WTC11 (cell line): ENCODE measurements around the gene CNDP1. TPM values are rescaled to one million over a fixed set of nuclear protein-coding genes. Genes with fewer than 3 reads are reported as not detected.

ENCODE experiments used
- ATAC-seq: fragments of 200-7000 bp; cut with Tn5 transposase; 2 replicates; pipeline ENCODE4 v1.10.0; 2021; ENCODE audit warnings: mild to moderate bottlenecking, moderate library complexity
- CTCF ChIA-PET: fragments of 300-600 bp; sonication (Branson Sonifier 250); formaldehyde crosslinking; loops from one replicate; lab custom pipeline; 2021; ENCODE audit warnings: antibody characterized with exemption; lab: Charles Lee
- POLR2A ChIA-PET: fragments of 350-600 bp; sonication (Branson Sonifier 250); formaldehyde crosslinking; loops from one replicate; lab custom pipeline; 2021; ENCODE audit warnings: antibody characterized with exemption; lab: Charles Lee
- DNase-seq: peaks from one replicate; pipeline ENCODE4 v3.0.0; 2021; ENCODE audit warnings: low spot score
- H3K27ac Mint-ChIP-seq: 2 replicates; pipeline ENCODE4 v1.8.0; 2021; ENCODE audit warnings: mixed read lengths
- H3K27me3 Mint-ChIP-seq: 2 replicates; pipeline ENCODE4 v1.8.0; 2021; ENCODE audit warnings: low read depth, mild to moderate bottlenecking, moderate library complexity, mixed read lengths
- H3K36me3 Mint-ChIP-seq: 2 replicates; pipeline ENCODE4 v1.8.0; 2021; ENCODE audit warnings: mixed read lengths
- H3K4me1 Mint-ChIP-seq: 2 replicates; pipeline ENCODE4 v1.8.0; 2022; ENCODE audit warnings: mixed read lengths
- H3K4me3 Mint-ChIP-seq: 2 replicates; pipeline ENCODE4 v1.8.0; 2021; ENCODE audit warnings: mild to moderate bottlenecking, moderate library complexity, mixed read lengths
- H3K9me3 Mint-ChIP-seq: 2 replicates; pipeline ENCODE4 v1.8.0; 2021; ENCODE audit warnings: mixed read lengths
- E2F4 ChIP-seq: sonication (generic); formaldehyde crosslinking; IDR thresholded peaks from 2 replicates; pipeline ENCODE4 v1.8.1; 2022; ENCODE audit warnings: low read depth, mild to moderate bottlenecking, moderate library complexity, missing genetic modification reagents, borderline replicate concordance
- EMX1 ChIP-seq: fragments of 250-450 bp; sonication (Bioruptor Pico); IDR thresholded peaks from 2 replicates; pipeline ENCODE4 v1.8.0; 2021; ENCODE audit warnings: mild to moderate bottlenecking
- GTF2I ChIP-seq: fragments of 250-450 bp; sonication (Bioruptor Pico); conservative IDR thresholded peaks from 2 replicates; pipeline ENCODE4 v1.4.0; 2021; ENCODE audit warnings: mild to moderate bottlenecking
- HMGA2 ChIP-seq: fragments of 250-450 bp; sonication (Bioruptor Pico); IDR thresholded peaks from 2 replicates; pipeline ENCODE4 v1.4.0; 2021; ENCODE audit warnings: mild to moderate bottlenecking, moderate library complexity
- IRF2 ChIP-seq: sonication (generic); formaldehyde crosslinking; IDR thresholded peaks from 2 replicates; pipeline ENCODE4 v1.8.0; 2022; ENCODE audit warnings: low read depth, missing genetic modification reagents, borderline replicate concordance
- JAZF1 ChIP-seq: fragments of 250-450 bp; sonication (Bioruptor Pico); IDR thresholded peaks from 2 replicates; pipeline ENCODE4 v1.9.0; 2021; ENCODE audit warnings: moderate library complexity, mild to moderate bottlenecking, inconsistent platforms
- MAX ChIP-seq: sonication (generic); formaldehyde crosslinking; IDR thresholded peaks from 2 replicates; pipeline ENCODE4 v1.8.0; 2022; ENCODE audit warnings: mild to moderate bottlenecking, missing genetic modification reagents
- NFATC4 ChIP-seq: fragments of 250-450 bp; sonication (Bioruptor Pico); IDR thresholded peaks from 2 replicates; pipeline ENCODE4 v1.9.0; 2021; ENCODE audit warnings: mild to moderate bottlenecking
- NR1H2 ChIP-seq: sonication (generic); formaldehyde crosslinking; IDR thresholded peaks from 2 replicates; pipeline ENCODE4 v1.9.0; 2021; ENCODE audit warnings: mild to moderate bottlenecking, moderate library complexity, missing genetic modification reagents
- RELA ChIP-seq: sonication (generic); formaldehyde crosslinking; IDR thresholded peaks from 2 replicates; pipeline ENCODE4 v1.8.1; 2022; ENCODE audit warnings: missing genetic modification reagents, mild to moderate bottlenecking, borderline replicate concordance
- ZBTB21 ChIP-seq: sonication (generic); formaldehyde crosslinking; IDR thresholded peaks from 2 replicates; pipeline ENCODE4 v1.8.1; 2023; ENCODE audit warnings: mild to moderate bottlenecking, missing genetic modification reagents, borderline replicate concordance
- ZNF671 ChIP-seq: fragments of 250-450 bp; sonication (Bioruptor Pico); IDR thresholded peaks from 2 replicates; pipeline ENCODE4 v1.8.0; 2021; ENCODE audit warnings: mild to moderate bottlenecking
- total RNA-seq: library from RNA; stranded (reverse); gene quantifications from 3 replicates; pipeline ENCODE4 v1.2.3, GENCODE V29; 2021
- TF ChIP-seq, protein P1 (sequence below): sonication (generic); formaldehyde crosslinking; IDR thresholded peaks from 2 replicates; pipeline ENCODE4 v1.8.1; 2022; ENCODE audit warnings: mild to moderate bottlenecking, moderate library complexity, missing genetic modification reagents
- TF ChIP-seq, protein P2 (sequence below): sonication (generic); formaldehyde crosslinking; IDR thresholded peaks from 2 replicates; pipeline ENCODE4 v1.8.0; 2023; ENCODE audit warnings: missing genetic modification reagents, mild to moderate bottlenecking, borderline replicate concordance
- TF ChIP-seq, protein P3 (sequence below): sonication (generic); formaldehyde crosslinking; IDR thresholded peaks from 2 replicates; pipeline ENCODE4 v1.8.0; 2022; ENCODE audit warnings: mild to moderate bottlenecking, missing genetic modification reagents
- TF ChIP-seq, protein P4 (sequence below): fragments of 250-450 bp; sonication (Bioruptor Pico); IDR thresholded peaks from 2 replicates; pipeline ENCODE4 v1.9.0; 2021; ENCODE audit warnings: mild to moderate bottlenecking
- TF ChIP-seq, protein P5 (sequence below): sonication (generic); formaldehyde crosslinking; IDR thresholded peaks from 2 replicates; pipeline ENCODE4 v1.8.1; 2023; ENCODE audit warnings: mild to moderate bottlenecking, missing genetic modification reagents
- TF ChIP-seq, protein P6 (sequence below): sonication (generic); formaldehyde crosslinking; conservative IDR thresholded peaks from 2 replicates; pipeline ENCODE4 v1.8.1; 2023; ENCODE audit warnings: mild to moderate bottlenecking, low read depth, missing genetic modification reagents, moderate library complexity

Gene CNDP1
- total RNA-seq, 1 experiment from 2014 or later = 0.28 TPM

- TF ChIP-seq, protein P1, sequence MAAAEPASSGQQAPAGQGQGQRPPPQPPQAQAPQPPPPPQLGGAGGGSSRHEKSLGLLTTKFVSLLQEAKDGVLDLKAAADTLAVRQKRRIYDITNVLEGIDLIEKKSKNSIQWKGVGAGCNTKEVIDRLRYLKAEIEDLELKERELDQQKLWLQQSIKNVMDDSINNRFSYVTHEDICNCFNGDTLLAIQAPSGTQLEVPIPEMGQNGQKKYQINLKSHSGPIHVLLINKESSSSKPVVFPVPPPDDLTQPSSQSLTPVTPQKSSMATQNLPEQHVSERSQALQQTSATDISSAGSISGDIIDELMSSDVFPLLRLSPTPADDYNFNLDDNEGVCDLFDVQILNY = no peak
- TF ChIP-seq, protein P2, sequence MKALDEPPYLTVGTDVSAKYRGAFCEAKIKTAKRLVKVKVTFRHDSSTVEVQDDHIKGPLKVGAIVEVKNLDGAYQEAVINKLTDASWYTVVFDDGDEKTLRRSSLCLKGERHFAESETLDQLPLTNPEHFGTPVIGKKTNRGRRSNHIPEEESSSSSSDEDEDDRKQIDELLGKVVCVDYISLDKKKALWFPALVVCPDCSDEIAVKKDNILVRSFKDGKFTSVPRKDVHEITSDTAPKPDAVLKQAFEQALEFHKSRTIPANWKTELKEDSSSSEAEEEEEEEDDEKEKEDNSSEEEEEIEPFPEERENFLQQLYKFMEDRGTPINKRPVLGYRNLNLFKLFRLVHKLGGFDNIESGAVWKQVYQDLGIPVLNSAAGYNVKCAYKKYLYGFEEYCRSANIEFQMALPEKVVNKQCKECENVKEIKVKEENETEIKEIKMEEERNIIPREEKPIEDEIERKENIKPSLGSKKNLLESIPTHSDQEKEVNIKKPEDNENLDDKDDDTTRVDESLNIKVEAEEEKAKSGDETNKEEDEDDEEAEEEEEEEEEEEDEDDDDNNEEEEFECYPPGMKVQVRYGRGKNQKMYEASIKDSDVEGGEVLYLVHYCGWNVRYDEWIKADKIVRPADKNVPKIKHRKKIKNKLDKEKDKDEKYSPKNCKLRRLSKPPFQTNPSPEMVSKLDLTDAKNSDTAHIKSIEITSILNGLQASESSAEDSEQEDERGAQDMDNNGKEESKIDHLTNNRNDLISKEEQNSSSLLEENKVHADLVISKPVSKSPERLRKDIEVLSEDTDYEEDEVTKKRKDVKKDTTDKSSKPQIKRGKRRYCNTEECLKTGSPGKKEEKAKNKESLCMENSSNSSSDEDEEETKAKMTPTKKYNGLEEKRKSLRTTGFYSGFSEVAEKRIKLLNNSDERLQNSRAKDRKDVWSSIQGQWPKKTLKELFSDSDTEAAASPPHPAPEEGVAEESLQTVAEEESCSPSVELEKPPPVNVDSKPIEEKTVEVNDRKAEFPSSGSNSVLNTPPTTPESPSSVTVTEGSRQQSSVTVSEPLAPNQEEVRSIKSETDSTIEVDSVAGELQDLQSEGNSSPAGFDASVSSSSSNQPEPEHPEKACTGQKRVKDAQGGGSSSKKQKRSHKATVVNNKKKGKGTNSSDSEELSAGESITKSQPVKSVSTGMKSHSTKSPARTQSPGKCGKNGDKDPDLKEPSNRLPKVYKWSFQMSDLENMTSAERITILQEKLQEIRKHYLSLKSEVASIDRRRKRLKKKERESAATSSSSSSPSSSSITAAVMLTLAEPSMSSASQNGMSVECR (CRISPR knock-in tag) = no peak
- TF ChIP-seq NR1H2 (CRISPR knock-in tag) = no peak
Observed at GRCh38 chr18:74517236-74517630, 17.1 kb upstream of the CNDP1 start (continued).

- Mint-ChIP-seq H3K27ac (no peak overlapping the region), H3K4me1 (0 out of 2 replicates have a peak, but pooled peaks cover 2% of the 10 kb centered on the region), H3K4me3 (no peak overlapping the region), H3K36me3 (peaks cover 77% of the 10 kb centered on the region), H3K9me3 (peaks cover 20% of the 10 kb centered on the region), H3K27me3 (no peaks in the 10 kb centered on the region)
- DNase-seq = no peak
- ATAC-seq = no peak
- TF ChIP-seq EMX1 (CRISPR knock-in tag) (no peak), ZNF671 (no peak), NFATC4 (no peak), HMGA2 (no peak), IRF2 (CRISPR knock-in tag) (no peak), ZBTB21 (no peak), RELA (CRISPR knock-in tag) (no peak), E2F4 (CRISPR knock-in tag) (no peak), GTF2I (no peak), MAX (no peak), JAZF1 (CRISPR knock-in tag) (no peak)
- TF ChIP-seq, protein P3, sequence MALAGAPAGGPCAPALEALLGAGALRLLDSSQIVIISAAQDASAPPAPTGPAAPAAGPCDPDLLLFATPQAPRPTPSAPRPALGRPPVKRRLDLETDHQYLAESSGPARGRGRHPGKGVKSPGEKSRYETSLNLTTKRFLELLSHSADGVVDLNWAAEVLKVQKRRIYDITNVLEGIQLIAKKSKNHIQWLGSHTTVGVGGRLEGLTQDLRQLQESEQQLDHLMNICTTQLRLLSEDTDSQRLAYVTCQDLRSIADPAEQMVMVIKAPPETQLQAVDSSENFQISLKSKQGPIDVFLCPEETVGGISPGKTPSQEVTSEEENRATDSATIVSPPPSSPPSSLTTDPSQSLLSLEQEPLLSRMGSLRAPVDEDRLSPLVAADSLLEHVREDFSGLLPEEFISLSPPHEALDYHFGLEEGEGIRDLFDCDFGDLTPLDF (CRISPR knock-in tag) = no peak
- TF ChIP-seq, protein P4, sequence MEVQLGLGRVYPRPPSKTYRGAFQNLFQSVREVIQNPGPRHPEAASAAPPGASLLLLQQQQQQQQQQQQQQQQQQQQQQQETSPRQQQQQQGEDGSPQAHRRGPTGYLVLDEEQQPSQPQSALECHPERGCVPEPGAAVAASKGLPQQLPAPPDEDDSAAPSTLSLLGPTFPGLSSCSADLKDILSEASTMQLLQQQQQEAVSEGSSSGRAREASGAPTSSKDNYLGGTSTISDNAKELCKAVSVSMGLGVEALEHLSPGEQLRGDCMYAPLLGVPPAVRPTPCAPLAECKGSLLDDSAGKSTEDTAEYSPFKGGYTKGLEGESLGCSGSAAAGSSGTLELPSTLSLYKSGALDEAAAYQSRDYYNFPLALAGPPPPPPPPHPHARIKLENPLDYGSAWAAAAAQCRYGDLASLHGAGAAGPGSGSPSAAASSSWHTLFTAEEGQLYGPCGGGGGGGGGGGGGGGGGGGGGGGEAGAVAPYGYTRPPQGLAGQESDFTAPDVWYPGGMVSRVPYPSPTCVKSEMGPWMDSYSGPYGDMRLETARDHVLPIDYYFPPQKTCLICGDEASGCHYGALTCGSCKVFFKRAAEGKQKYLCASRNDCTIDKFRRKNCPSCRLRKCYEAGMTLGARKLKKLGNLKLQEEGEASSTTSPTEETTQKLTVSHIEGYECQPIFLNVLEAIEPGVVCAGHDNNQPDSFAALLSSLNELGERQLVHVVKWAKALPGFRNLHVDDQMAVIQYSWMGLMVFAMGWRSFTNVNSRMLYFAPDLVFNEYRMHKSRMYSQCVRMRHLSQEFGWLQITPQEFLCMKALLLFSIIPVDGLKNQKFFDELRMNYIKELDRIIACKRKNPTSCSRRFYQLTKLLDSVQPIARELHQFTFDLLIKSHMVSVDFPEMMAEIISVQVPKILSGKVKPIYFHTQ (CRISPR knock-in tag) = no peak
- TF ChIP-seq, protein P5, sequence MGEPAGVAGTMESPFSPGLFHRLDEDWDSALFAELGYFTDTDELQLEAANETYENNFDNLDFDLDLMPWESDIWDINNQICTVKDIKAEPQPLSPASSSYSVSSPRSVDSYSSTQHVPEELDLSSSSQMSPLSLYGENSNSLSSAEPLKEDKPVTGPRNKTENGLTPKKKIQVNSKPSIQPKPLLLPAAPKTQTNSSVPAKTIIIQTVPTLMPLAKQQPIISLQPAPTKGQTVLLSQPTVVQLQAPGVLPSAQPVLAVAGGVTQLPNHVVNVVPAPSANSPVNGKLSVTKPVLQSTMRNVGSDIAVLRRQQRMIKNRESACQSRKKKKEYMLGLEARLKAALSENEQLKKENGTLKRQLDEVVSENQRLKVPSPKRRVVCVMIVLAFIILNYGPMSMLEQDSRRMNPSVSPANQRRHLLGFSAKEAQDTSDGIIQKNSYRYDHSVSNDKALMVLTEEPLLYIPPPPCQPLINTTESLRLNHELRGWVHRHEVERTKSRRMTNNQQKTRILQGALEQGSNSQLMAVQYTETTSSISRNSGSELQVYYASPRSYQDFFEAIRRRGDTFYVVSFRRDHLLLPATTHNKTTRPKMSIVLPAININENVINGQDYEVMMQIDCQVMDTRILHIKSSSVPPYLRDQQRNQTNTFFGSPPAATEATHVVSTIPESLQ (CRISPR knock-in tag) = no peak
- TF ChIP-seq, protein P6, sequence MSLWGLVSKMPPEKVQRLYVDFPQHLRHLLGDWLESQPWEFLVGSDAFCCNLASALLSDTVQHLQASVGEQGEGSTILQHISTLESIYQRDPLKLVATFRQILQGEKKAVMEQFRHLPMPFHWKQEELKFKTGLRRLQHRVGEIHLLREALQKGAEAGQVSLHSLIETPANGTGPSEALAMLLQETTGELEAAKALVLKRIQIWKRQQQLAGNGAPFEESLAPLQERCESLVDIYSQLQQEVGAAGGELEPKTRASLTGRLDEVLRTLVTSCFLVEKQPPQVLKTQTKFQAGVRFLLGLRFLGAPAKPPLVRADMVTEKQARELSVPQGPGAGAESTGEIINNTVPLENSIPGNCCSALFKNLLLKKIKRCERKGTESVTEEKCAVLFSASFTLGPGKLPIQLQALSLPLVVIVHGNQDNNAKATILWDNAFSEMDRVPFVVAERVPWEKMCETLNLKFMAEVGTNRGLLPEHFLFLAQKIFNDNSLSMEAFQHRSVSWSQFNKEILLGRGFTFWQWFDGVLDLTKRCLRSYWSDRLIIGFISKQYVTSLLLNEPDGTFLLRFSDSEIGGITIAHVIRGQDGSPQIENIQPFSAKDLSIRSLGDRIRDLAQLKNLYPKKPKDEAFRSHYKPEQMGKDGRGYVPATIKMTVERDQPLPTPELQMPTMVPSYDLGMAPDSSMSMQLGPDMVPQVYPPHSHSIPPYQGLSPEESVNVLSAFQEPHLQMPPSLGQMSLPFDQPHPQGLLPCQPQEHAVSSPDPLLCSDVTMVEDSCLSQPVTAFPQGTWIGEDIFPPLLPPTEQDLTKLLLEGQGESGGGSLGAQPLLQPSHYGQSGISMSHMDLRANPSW (CRISPR knock-in tag) = no peak
- ChIA-PET CTCF (no interaction called here), POLR2A (no interaction called here)
Observed at GRCh38 chr18:74518456-74519295, 15.6 kb upstream of the CNDP1 start.
